Osteoblast (primary cell): ENCODE results near the gene TM9SF3. TPM values are rescaled to one million over a fixed set of nuclear protein-coding genes. Genes with fewer than 3 reads are reported as not detected.

Experiments
- DNase-seq: peaks from one replicate; pipeline ENCODE4 v3.0.0; 2011; ENCODE audit warnings: low spot score, mixed read lengths; ENCODE audit not compliant: insufficient read length; ENCODE audit errors: missing footprints
- H2AFZ ChIP-seq: 2 replicates; pipeline ENCODE4 v1.6.0; 2011; ENCODE audit warnings: mild to moderate bottlenecking, low read length
- H3K27ac ChIP-seq: 2 replicates; pipeline ENCODE4 v1.5.1; 2011; ENCODE audit warnings: mild to moderate bottlenecking, low read depth, low read length, moderate library complexity
- H3K27me3 ChIP-seq: 2 replicates; pipeline ENCODE4 v1.6.0; 2012; ENCODE audit warnings: mild to moderate bottlenecking, control low read depth, inconsistent platforms, low read length, moderate library complexity; ENCODE audit not compliant: insufficient read depth
- H3K36me3 ChIP-seq: 2 replicates; pipeline ENCODE4 v1.5.1; 2011; ENCODE audit warnings: mild to moderate bottlenecking, low read length, control low read depth, moderate library complexity; ENCODE audit not compliant: insufficient read depth
- H3K4me1 ChIP-seq: 2 replicates; pipeline ENCODE4 v1.5.1; 2011; ENCODE audit warnings: mild to moderate bottlenecking, low read length, control low read depth, moderate library complexity; ENCODE audit not compliant: insufficient read depth
- H3K4me2 ChIP-seq: 2 replicates; pipeline ENCODE4 v1.6.0; 2011; ENCODE audit warnings: mild to moderate bottlenecking, low read length; ENCODE audit not compliant: insufficient read depth
- H3K4me3 ChIP-seq: fragments of 200-600 bp; sonication (generic); 3 replicates; pipeline ENCODE4 v1.5.1; 2012; ENCODE audit warnings: mild to moderate bottlenecking, low read length, inconsistent platforms; ENCODE audit not compliant: insufficient read depth
- H3K79me2 ChIP-seq: 2 replicates; pipeline ENCODE4 v1.6.0; 2012; ENCODE audit warnings: mild to moderate bottlenecking, low read length, control low read depth, inconsistent platforms; ENCODE audit not compliant: insufficient read depth
- H3K9me3 ChIP-seq: 2 replicates; pipeline ENCODE4 v1.5.1; 2011; ENCODE audit warnings: low read depth, low read length, control low read depth
- H4K20me1 ChIP-seq: 2 replicates; pipeline ENCODE4 v1.6.0; 2012; ENCODE audit warnings: mild to moderate bottlenecking, low read length, control low read depth; ENCODE audit not compliant: insufficient read depth
- total RNA-seq: library from RNA; depleted of rRNA; stranded (reverse); fragments of >200 nt; gene quantifications from 2 replicates; pipeline ENCODE4 v1.2.3, GENCODE V29; 2012
- TF ChIP-seq, protein P1 (sequence below): IDR thresholded peaks from 2 replicates; pipeline ENCODE4 v1.5.1; 2011; ENCODE audit warnings: mild to moderate bottlenecking, low read depth, low read length, moderate library complexity; ENCODE audit errors: extremely low read depth

The TM9SF3 gene
- 118 and 124 TPM in 2 replicates for total RNA-seq

DNA sequence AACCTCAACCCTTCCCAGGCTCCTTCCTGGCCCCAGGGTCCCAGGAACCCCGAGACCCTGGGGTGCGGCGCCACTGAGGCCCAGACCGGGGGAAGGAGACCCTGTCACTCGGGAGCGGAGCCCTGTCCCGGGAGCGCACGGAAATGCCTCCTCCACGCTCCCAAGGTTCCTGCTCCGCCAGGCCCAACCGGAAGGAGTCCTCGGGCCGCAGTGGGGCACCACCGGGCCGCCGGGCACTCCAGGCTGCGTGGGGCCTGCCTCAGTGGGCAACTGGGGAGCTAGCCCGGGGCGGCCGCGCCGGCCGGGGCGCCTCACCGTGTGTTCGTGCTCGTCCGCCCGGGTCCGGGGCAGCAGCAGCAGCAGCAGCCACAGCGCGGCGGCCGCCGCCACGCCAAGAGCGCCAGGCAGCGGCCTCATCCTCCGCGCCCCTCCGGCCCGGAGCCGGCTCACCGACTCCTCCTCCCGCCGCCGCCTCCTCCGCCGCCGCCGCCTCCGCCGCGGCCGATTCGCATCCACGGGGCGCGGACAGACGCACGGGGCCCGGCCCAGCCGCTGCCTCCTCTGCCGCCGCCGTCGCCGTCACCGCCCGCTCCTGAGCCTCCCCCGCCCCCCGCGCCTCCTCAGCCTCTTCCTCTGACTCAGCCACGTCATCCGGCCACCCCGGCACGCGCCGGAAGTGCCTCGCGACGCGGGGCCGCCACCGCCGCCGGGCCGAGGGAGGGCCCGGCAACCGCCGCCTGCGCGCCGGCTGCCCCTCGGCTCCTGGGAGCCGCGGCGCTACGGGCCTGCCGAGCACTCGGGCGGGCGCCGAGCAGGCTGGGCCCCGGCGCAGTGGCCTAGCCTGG lies at the start of gene TM9SF3:
TSS of gene TM9SF3 (minus strand) at position 594 of the 845 bp plus-strand sequence. CDS start at position 417, 177 bp downstream.
- peak within 1 kb of the TSS; percentile 94 for H3K4me3 ChIP-seq
- H3K79me2 ChIP-seq = peaks cover 51% of the 10 kb centered on the region

DNA sequence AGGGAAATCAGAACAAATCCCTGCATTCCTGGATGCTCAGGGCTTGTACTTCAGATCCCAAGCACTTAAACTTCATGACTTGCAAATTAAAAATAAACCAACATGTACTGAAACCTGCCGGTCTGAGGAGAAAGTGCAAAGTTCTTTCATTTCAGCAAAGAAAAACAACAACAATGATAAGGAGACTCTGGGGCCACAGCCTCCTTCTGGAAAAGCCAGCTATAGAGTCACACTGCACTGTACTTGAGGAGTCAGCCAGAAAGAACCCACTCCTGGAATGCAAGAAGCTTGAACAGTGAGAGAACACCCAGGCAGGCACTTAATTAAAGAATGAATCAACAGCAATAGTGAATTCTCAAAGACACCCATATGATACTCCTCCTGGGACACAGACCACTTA lies 49.7 kb upstream of the TM9SF3 start:
- DNase-seq = no peak
- TF ChIP-seq, protein P1, sequence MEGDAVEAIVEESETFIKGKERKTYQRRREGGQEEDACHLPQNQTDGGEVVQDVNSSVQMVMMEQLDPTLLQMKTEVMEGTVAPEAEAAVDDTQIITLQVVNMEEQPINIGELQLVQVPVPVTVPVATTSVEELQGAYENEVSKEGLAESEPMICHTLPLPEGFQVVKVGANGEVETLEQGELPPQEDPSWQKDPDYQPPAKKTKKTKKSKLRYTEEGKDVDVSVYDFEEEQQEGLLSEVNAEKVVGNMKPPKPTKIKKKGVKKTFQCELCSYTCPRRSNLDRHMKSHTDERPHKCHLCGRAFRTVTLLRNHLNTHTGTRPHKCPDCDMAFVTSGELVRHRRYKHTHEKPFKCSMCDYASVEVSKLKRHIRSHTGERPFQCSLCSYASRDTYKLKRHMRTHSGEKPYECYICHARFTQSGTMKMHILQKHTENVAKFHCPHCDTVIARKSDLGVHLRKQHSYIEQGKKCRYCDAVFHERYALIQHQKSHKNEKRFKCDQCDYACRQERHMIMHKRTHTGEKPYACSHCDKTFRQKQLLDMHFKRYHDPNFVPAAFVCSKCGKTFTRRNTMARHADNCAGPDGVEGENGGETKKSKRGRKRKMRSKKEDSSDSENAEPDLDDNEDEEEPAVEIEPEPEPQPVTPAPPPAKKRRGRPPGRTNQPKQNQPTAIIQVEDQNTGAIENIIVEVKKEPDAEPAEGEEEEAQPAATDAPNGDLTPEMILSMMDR = no peak
- H4K20me1 ChIP-seq = no peaks in the 10 kb centered on the region

More for the DNA sequence above, at the start of gene TM9SF3:
- Histone ChIP-seq H4K20me1 (peaks cover 43% of the 10 kb centered on the region), H3K27ac (peak within 1 kb of the TSS; percentile 96), H3K36me3 (no peaks in the 10 kb centered on the region), H3K27me3 (no peaks in the 10 kb centered on the region), H3K9me3 (no peaks in the 10 kb centered on the region), H2AFZ (peak within 1 kb of the TSS; percentile 91), H3K4me2 (peak within 1 kb of the TSS; percentile 97), H3K4me1 (peaks cover 21% of the 10 kb centered on the region)
- TF ChIP-seq, protein P1 = no peak
- DNase-seq = peak; percentile 98

GRCh38 chr10:96632974-96633710 lies 46.3 kb upstream of the TM9SF3 start:
- Histone ChIP-seq H4K20me1 (no peaks in the 10 kb centered on the region), H3K79me2 (no peaks in the 10 kb centered on the region), H2AFZ (no peak overlapping the region), H3K9me3 (no peaks in the 10 kb centered on the region), H3K4me2 (no peak overlapping the region), H3K4me3 (no peak overlapping the region), H3K27me3 (peaks cover 3% of the 10 kb centered on the region), H3K27ac (no peak overlapping the region), H3K4me1 (no peaks in the 10 kb centered on the region), H3K36me3 (no peaks in the 10 kb centered on the region)
- TF ChIP-seq, protein P1 = no peak
- DNase-seq = no peak

More for the DNA sequence above, 49.7 kb upstream of the TM9SF3 start:
- Histone ChIP-seq H3K79me2 (no peaks in the 10 kb centered on the region), H3K27me3 (peaks cover 3% of the 10 kb centered on the region), H3K4me2 (no peak overlapping the region), H2AFZ (no peak overlapping the region), H3K4me1 (no peaks in the 10 kb centered on the region), H3K36me3 (no peaks in the 10 kb centered on the region), H3K4me3 (no peak overlapping the region), H3K9me3 (no peaks in the 10 kb centered on the region), H3K27ac (no peak overlapping the region)

GRCh38 chr10:96627292-96627691 lies 40.5 kb upstream of the TM9SF3 start:
- no peaks in the 10 kb centered on the region for H3K27me3 ChIP-seq
- TF ChIP-seq, protein P1 = no peak
- no peak overlapping the region for H3K27ac ChIP-seq
- no peaks in the 10 kb centered on the region for H3K4me1 ChIP-seq
- H3K9me3 ChIP-seq = no peaks in the 10 kb centered on the region
- H3K36me3 ChIP-seq = no peaks in the 10 kb centered on the region
- H3K79me2 ChIP-seq = no peaks in the 10 kb centered on the region
- no peak overlapping the region for H2AFZ ChIP-seq
- no peaks in the 10 kb centered on the region for H4K20me1 ChIP-seq
- DNase-seq = no peak
- no peak overlapping the region for H3K4me2 ChIP-seq
- no peak overlapping the region for H3K4me3 ChIP-seq
